Embryonic facial prominence (tissue), 1 donor: ENCODE results near the gene WNK1.
"Not testable (repeated sequence)": the region's sequence is repeated elsewhere in the genome, so short reads cannot be mapped to it uniquely, and the experiment has no call there.

Experiments
- DNase-seq: peaks from one replicate; pipeline ENCODE4 v3.0.0-alpha.2; 2016; ENCODE audit errors: extremely low spot score

The WNK1 gene

GRCh38 chr12:749751-750270 is 2.6 kb upstream of the WNK1 start:
- no peak for DNase-seq

GRCh38 chr12:750366-751191 is 1.8 kb upstream of the WNK1 start:
- no peak for DNase-seq

- peak; percentile 91 for DNase-seq
These were observed 984 bp upstream of the WNK1 start for GRCh38 chr12:751192-751998.

GRCh38 chr12:752695-753610 is 574 bp downstream of the WNK1 start:
- no peak for DNase-seq

GRCh38 chr12:753611-754472 is 1.5 kb downstream of the WNK1 start:
- no peak for DNase-seq

- no peak for DNase-seq
These were observed 2.1 kb downstream of the WNK1 start for GRCh38 chr12:754473-754820.

GRCh38 chr12:754851-755562 is 2.6 kb downstream of the WNK1 start:
- no peak for DNase-seq

GRCh38 chr12:759628-760027 is 7.2 kb downstream of the WNK1 start:
- DNase-seq, result no peak

- DNase-seq, result no peak
These were observed 8.9 kb downstream of the WNK1 start for GRCh38 chr12:761256-761655.

- no peak for DNase-seq
These were observed 13.5 kb downstream of the WNK1 start for GRCh38 chr12:765840-766239.

- no peak for DNase-seq
These were observed 16.1 kb downstream of the WNK1 start for GRCh38 chr12:768434-768833.

- DNase-seq, result no peak
These were observed 18.1 kb downstream of the WNK1 start for GRCh38 chr12:770479-770878.

- DNase-seq, result no peak
These were observed 19.8 kb downstream of the WNK1 start for GRCh38 chr12:772056-772697.

GRCh38 chr12:774051-774614 is 21.8 kb downstream of the WNK1 start:
- no peak for DNase-seq

GRCh38 chr12:775973-776771 is 23.8 kb downstream of the WNK1 start:
- not testable (repeated sequence) for DNase-seq

- not testable (repeated sequence) for DNase-seq
These were observed 24.5 kb downstream of the WNK1 start for GRCh38 chr12:776772-777373.

- no peak for DNase-seq
These were observed 25.2 kb downstream of the WNK1 start for GRCh38 chr12:777550-778047.

GRCh38 chr12:778615-779014 is 26.2 kb downstream of the WNK1 start:
- DNase-seq, result no peak
